NCI-H748 (cell line): ENCODE measurements around the gene DENND6A.
"Not testable (repeated sequence)": the region's sequence is repeated elsewhere in the genome, so short reads cannot be mapped to it uniquely, and the experiment has no call there.

Experiments
- DNase-seq: peaks from one replicate; lab custom pipeline; 2025; ENCODE audit not compliant: unreplicated experiment; lab: John Stamatoyannopoulos, UW

Gene DENND6A

GRCh38 chr3:57646723-57647122, 46.2 kb downstream of the DENND6A start:
- no peak for DNase-seq

- no peak for DNase-seq
These were observed 48.1 kb downstream of the DENND6A start for GRCh38 chr3:57644740-57645139.

GRCh38 chr3:57637391-57637790, 55.5 kb downstream of the DENND6A start:
- DNase-seq: no peak

- not testable (repeated sequence) for DNase-seq
These were observed 58.6 kb downstream of the DENND6A start for GRCh38 chr3:57634259-57634658.

GRCh38 chr3:57627976-57628375, 64.9 kb downstream of the DENND6A start:
- DNase-seq: no peak

GRCh38 chr3:57624801-57625200, 68.1 kb downstream of the DENND6A start:
- DNase-seq: no peak

GRCh38 chr3:57622362-57622761, 70.5 kb downstream of the DENND6A start:
- DNase-seq: no peak

GRCh38 chr3:57617739-57618138, 75.1 kb downstream of the DENND6A start:
- DNase-seq: no peak

GRCh38 chr3:57616233-57616632, 76.6 kb downstream of the DENND6A start:
- no peak for DNase-seq

GRCh38 chr3:57611870-57612269, 81.0 kb downstream of the DENND6A start:
- not testable (repeated sequence) for DNase-seq

GRCh38 chr3:57605683-57606082, 87.2 kb downstream of the DENND6A start:
- DNase-seq: no peak

- DNase-seq: no peak
These were observed 87.9 kb downstream of the DENND6A start for GRCh38 chr3:57604971-57605370.

- DNase-seq: no peak
These were observed 92.7 kb downstream of the DENND6A start for GRCh38 chr3:57600195-57600594.

GRCh38 chr3:57598765-57599360, 94.0 kb downstream of the DENND6A start:
- DNase-seq: no peak

GRCh38 chr3:57597127-57597923, 95.6 kb downstream of the DENND6A start, which contains the start of gene ARF4:
TSS of gene ARF4 (minus strand) at chr3:57597344. CDS start at chr3:57597140, 204 bp downstream.
- peak; percentile 98 for DNase-seq

GRCh38 chr3:57596495-57597126, 96.3 kb downstream of the DENND6A start:
- peak; percentile 31 for DNase-seq

GRCh38 chr3:57594576-57594975, 98.3 kb downstream of the DENND6A start:
- DNase-seq: no peak

- DNase-seq: no peak
These were observed 98.7 kb downstream of the DENND6A start for GRCh38 chr3:57594144-57594543.

GRCh38 chr3:57592306-57592705, 100.6 kb downstream of the DENND6A start:
- no peak for DNase-seq

- DNase-seq: no peak
These were observed 105.0 kb downstream of the DENND6A start for GRCh38 chr3:57587905-57588304.

GRCh38 chr3:57586778-57587177, 106.1 kb downstream of the DENND6A start:
- DNase-seq: no peak

GRCh38 chr3:57583544-57583943, 109.3 kb downstream of the DENND6A start:
- no peak for DNase-seq
